B cell (primary cell): ENCODE measurements around the gene ATP8B1.

Source experiments
- EZH2 ChIP-seq: IDR thresholded peaks from 2 replicates; pipeline ENCODE4 v1.6.1; 2012; ENCODE audit warnings: borderline replicate concordance, low read depth, mild to moderate bottlenecking, moderate library complexity, low read length; ENCODE audit not compliant: insufficient read depth, poor library complexity, severe bottlenecking
- TF ChIP-seq, protein P1 (sequence below): fragments of 200-600 bp; IDR thresholded peaks from one replicate; pipeline ENCODE4 v1.8.0; 2022; ENCODE audit warnings: antibody characterized with exemption, mild to moderate bottlenecking

- TF ChIP-seq, protein P1, sequence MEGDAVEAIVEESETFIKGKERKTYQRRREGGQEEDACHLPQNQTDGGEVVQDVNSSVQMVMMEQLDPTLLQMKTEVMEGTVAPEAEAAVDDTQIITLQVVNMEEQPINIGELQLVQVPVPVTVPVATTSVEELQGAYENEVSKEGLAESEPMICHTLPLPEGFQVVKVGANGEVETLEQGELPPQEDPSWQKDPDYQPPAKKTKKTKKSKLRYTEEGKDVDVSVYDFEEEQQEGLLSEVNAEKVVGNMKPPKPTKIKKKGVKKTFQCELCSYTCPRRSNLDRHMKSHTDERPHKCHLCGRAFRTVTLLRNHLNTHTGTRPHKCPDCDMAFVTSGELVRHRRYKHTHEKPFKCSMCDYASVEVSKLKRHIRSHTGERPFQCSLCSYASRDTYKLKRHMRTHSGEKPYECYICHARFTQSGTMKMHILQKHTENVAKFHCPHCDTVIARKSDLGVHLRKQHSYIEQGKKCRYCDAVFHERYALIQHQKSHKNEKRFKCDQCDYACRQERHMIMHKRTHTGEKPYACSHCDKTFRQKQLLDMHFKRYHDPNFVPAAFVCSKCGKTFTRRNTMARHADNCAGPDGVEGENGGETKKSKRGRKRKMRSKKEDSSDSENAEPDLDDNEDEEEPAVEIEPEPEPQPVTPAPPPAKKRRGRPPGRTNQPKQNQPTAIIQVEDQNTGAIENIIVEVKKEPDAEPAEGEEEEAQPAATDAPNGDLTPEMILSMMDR = no peak
- TF ChIP-seq EZH2 = no peak
Observed at GRCh38 chr18:57826252-57826651, 23.1 kb upstream of the ATP8B1 start.
